GM21737 (cell line): ENCODE results near the gene DNAH14.
A peak's percentile ranks its signal among the peaks of the same experiment; 100 is the strongest.

Experiments
- ATAC-seq: cut with Tn5 transposase; IDR thresholded peaks from one replicate; pipeline ENCODE4 v1.9.1; 2021; ENCODE audit warnings: mild to moderate bottlenecking, moderate library complexity; ENCODE audit not compliant: unreplicated experiment

The DNAH14 gene

GRCh38 chr1:225423518-225423855 lies 494.0 kb downstream of the DNAH14 start:
- ATAC-seq, result no peak

GRCh38 chr1:225424562-225425200 lies 495.2 kb downstream of the DNAH14 start:
- ATAC-seq, result no peak

GRCh38 chr1:225425201-225425786 lies 495.8 kb downstream of the DNAH14 start:
- ATAC-seq, result no peak

GRCh38 chr1:225426395-225427234 lies 497.1 kb downstream of the DNAH14 start:
- no peak for ATAC-seq

- peak; percentile 15 for ATAC-seq
Measured at GRCh38 chr1:225427235-225428067, 498.0 kb downstream of the DNAH14 start, which contains the start of gene LBR. Gene LBR, minus strand, starts transcription at chr1:225428038. Its CDS starts 3,963 bp downstream, at chr1:225424075.

GRCh38 chr1:225428068-225428880 lies 498.8 kb downstream of the DNAH14 start:
- peak; percentile 90 for ATAC-seq

GRCh38 chr1:225428881-225429455 lies 499.5 kb downstream of the DNAH14 start:
- ATAC-seq, result peak; percentile 6

GRCh38 chr1:225430301-225430700 lies 500.8 kb downstream of the DNAH14 start:
- no peak for ATAC-seq

GRCh38 chr1:225431081-225431863 lies 501.8 kb downstream of the DNAH14 start:
- ATAC-seq, result no peak

GRCh38 chr1:225434046-225434445 lies 504.6 kb downstream of the DNAH14 start:
- no peak for ATAC-seq

GRCh38 chr1:225435076-225435475 lies 505.6 kb downstream of the DNAH14 start:
- no peak for ATAC-seq

- peak; percentile 24 for ATAC-seq
Measured at GRCh38 chr1:225435487-225435886, 506.0 kb downstream of the DNAH14 start.

- peak; percentile 59 for ATAC-seq
Measured at GRCh38 chr1:225435957-225436392, 506.5 kb downstream of the DNAH14 start.

- ATAC-seq, result no peak
Measured at GRCh38 chr1:225437710-225438437, 508.4 kb downstream of the DNAH14 start.

- ATAC-seq, result no peak
Measured at GRCh38 chr1:225440380-225441221, 511.1 kb downstream of the DNAH14 start.

GRCh38 chr1:225441314-225442122 lies 512.0 kb downstream of the DNAH14 start:
- peak; percentile 42 for ATAC-seq

GRCh38 chr1:225442123-225442505 lies 512.6 kb downstream of the DNAH14 start:
- no peak for ATAC-seq
